HepG2 (cell line): Measurements from ENCODE around the gene JPH2. TPM values are rescaled to one million over a fixed set of nuclear protein-coding genes. Genes with fewer than 3 reads are reported as not detected.

Source experiments
- ATAC-seq: fragments of 200-7000 bp; cut with Tn5 transposase; 3 replicates; pipeline ENCODE4 v1.9.1; 2020; ENCODE audit warnings: mild to moderate bottlenecking, moderate library complexity
- BruUV-seq: library from RNA; stranded (reverse); fragments of 400-500 nt; replicated peaks from 2 replicates; lab custom pipeline; 2021; lab: Mats Ljungman, UMichigan
- CTCF ChIA-PET: fragments of 300-600 bp; formaldehyde crosslinking; extraction: SDS; loops from one replicate; lab custom pipeline; 2021; ENCODE audit warnings: low total read pairs, inconsistent platforms, low intra/inter-chr PET ratio; lab: Yijun Ruan, JAX
- POLR2A ChIA-PET: fragments of 350-600 bp; sonication (Branson Sonifier 250); formaldehyde crosslinking; loops from one replicate; lab custom pipeline; 2020; ENCODE audit warnings: antibody characterized with exemption, inconsistent platforms; lab: Yijun Ruan, JAX
- DNase-seq: peaks from one replicate; pipeline ENCODE4 v3.0.0-alpha.2; 2015; ENCODE audit warnings: low spot score
- FAIRE-seq: peaks from 3 replicates; lab custom pipeline; 2011; peaks lifted over from hg19 to GRCh38; lab: Jason Lieb, UNC
- H2AFZ ChIP-seq: one replicate; pipeline ENCODE4 v1.6.1; 2011; ENCODE audit warnings: low read length, inconsistent platforms
- H3K27ac ChIP-seq: fragments of 300-600 bp; 3 replicates; pipeline ENCODE4 v1.8.0; 2011; ENCODE audit warnings: mixed run types, mild to moderate bottlenecking, mixed read lengths, low read length, inconsistent platforms; ENCODE audit not compliant: insufficient read depth; ENCODE audit errors: extremely low read length
- H3K27me3 ChIP-seq, 2 experiments: fragments of 200-600 bp in 1 of 2; 2 replicates in 1 of 2; 3 replicates in 1 of 2; pipeline versions ENCODE4 v1.6.0 to v1.8.0; 2011; ENCODE audit warnings: low read length in 2 of 2, mild to moderate bottlenecking in 2 of 2, moderate library complexity in 2 of 2, inconsistent platforms in 1 of 2; ENCODE audit not compliant: insufficient read depth in 2 of 2, control insufficient read depth in 1 of 2
- H3K36me3 ChIP-seq, 2 experiments: fragments of 200-600 bp in 1 of 2; replicated peaks in 1 of 2; 2 replicates in 1 of 2; 3 replicates in 1 of 2; pipeline versions ENCODE4 v1.5.1 to v1.8.0; 2011; ENCODE audit warnings: low read length in 2 of 2, inconsistent platforms in 1 of 2; ENCODE audit not compliant: insufficient read depth in 2 of 2, control insufficient read depth in 1 of 2
- H3K4me1 ChIP-seq: 2 replicates; pipeline ENCODE4 v1.5.1; 2012; ENCODE audit warnings: low read length, inconsistent platforms; ENCODE audit not compliant: insufficient read depth
- H3K4me2 ChIP-seq: 2 replicates; pipeline ENCODE4 v1.6.0; 2011; ENCODE audit warnings: low read depth, low read length, inconsistent platforms
- H3K4me3 ChIP-seq, 3 experiments: fragments of 200-600 bp in 1 of 3; sonication (generic), shearing (Covaris generic) in 1 of 3; replicated peaks in 1 of 3; 2 replicates each; pipeline ENCODE4 v1.5.1; 2011 to 2016; ENCODE audit warnings: low read length in 3 of 3, inconsistent platforms in 2 of 3, low read depth in 2 of 3, mild to moderate bottlenecking in 2 of 3, control low read depth in 1 of 3, mixed read lengths in 1 of 3; ENCODE audit not compliant: insufficient read depth in 1 of 3
- H3K79me2 ChIP-seq: one replicate; pipeline ENCODE4 v1.6.1; 2011; ENCODE audit warnings: low read length, inconsistent platforms; ENCODE audit not compliant: insufficient read depth
- H3K9ac ChIP-seq: 2 replicates; pipeline ENCODE4 v1.6.0; 2011; ENCODE audit warnings: mild to moderate bottlenecking, low read depth, low read length, inconsistent platforms; ENCODE audit not compliant: insufficient read depth
- H3K9me3 ChIP-seq: 2 replicates; pipeline ENCODE4 v1.5.1; 2012; ENCODE audit warnings: mild to moderate bottlenecking, low read length
- H4K20me1 ChIP-seq: 2 replicates; pipeline ENCODE4 v1.6.0; 2011; ENCODE audit warnings: inconsistent platforms, mild to moderate bottlenecking, low read length, moderate library complexity; ENCODE audit not compliant: insufficient read depth
- MTERF4 ChIP-seq: sonication (generic); formaldehyde crosslinking; IDR thresholded peaks from 2 replicates; pipeline ENCODE4 v1.8.0; 2023; ENCODE audit warnings: mild to moderate bottlenecking, missing genetic modification reagents
- ZNF331 ChIP-seq: sonication (generic); formaldehyde crosslinking; IDR thresholded peaks from 2 replicates; pipeline ENCODE4 v1.4.0; 2020; ENCODE audit warnings: missing genetic modification reagents
- ZNF367 ChIP-seq: sonication (generic); formaldehyde crosslinking; IDR thresholded peaks from 2 replicates; pipeline ENCODE4 v1.4.0; 2020; ENCODE audit warnings: missing genetic modification reagents, borderline replicate concordance
- WGBS: methylation state at CpG from one replicate; pipeline ENCODE4 v1.1.6; 2017; ENCODE audit warnings: low lambda C conversion rate; 5-methylcytosine and 5-hydroxymethylcytosine counted together
- in situ Hi-C: cut with HindIII; loops from 2 replicates; pipeline ENCODE4 v1.10.0; 2017; ENCODE audit warnings: low pct_unique_long_range_greater_than_20kb; ENCODE audit not compliant: extremely low pct_ligation_motif_present
- intact Hi-C: fragments of 100-400 bp; cut with micrococcal nuclease; formaldehyde crosslinking; loops from one replicate; pipeline ENCODE4 v1.10.0; 2022; ENCODE audit not compliant: unreplicated experiment
- polyA plus RNA-seq, 8 experiments: library from polyadenylated mRNA; depleted of rRNA in 3 of 8; stranded (reverse) in 7 of 8; unstranded in 1 of 8; fragments of >200 nt; fragmentation: Illumina TruSeq in 4 of 8; extraction: Trizol in 4 of 8; gene quantifications; 2 replicates each; pipeline versions ENCODE4 v1.2.1 to v1.2.3, GENCODE V29; 2011 to 2016; ENCODE audit warnings: low read depth in 4 of 8, missing spikeins in 1 of 8, mixed read lengths in 1 of 8; ENCODE audit not compliant: insufficient read depth in 1 of 8
- total RNA-seq, 5 experiments: library from RNA; depleted of rRNA; stranded (reverse); fragments of >200 nt; fragmentation: Illumina TruSeq; extraction: Trizol; gene quantifications; 2 replicates each; pipeline ENCODE4 v1.2.3, GENCODE V29; 2016; ENCODE audit warnings: low read depth in 1 of 5

Gene JPH2
- total and polyA plus RNA-seq, 2 of the 13 experiments (the other 11 are each of a cell fraction or from before 2014, with no cell fraction given): 0.42 TPM; not detected in 1

GRCh38 chr20:44071526-44072111 is 115.4 kb downstream of the JPH2 start:
- Histone ChIP-seq H4K20me1 (no peaks in the 10 kb centered on the region), H3K4me2 (no peak overlapping the region), H2AFZ (no peak overlapping the region)
- TF ChIP-seq MTERF4 (CRISPR knock-in tag) (no peak), ZNF331 (CRISPR knock-in tag) (no peak)
- TF ChIP-seq, all 625 proteins: peak for 0
- Histone ChIP-seq H3K79me2 (no peaks in the 10 kb centered on the region), H3K36me3 (no peaks in the 10 kb centered on the region), H3K4me3 (no peak overlapping the region), H3K9ac (no peak overlapping the region), H3K27me3 (peaks cover 39 to 95% of the 10 kb centered on the region in 2 experiments; a peak in 4 of 5 replicates), H3K4me1 (no peaks in the 10 kb centered on the region), H3K27ac (no peak overlapping the region), H3K9me3 (no peaks in the 10 kb centered on the region)
- ChIA-PET CTCF (no interaction called here), POLR2A (no interaction called here)
- DNase-seq (no peak), ATAC-seq (no peak), FAIRE-seq (no peak)
- 56% methylated on average over 10 of the region's 11 CpGs for WGBS
- in situ Hi-C loops (no loop called here), intact Hi-C loops (no loop called here)
- BruUV-seq: no TSS peak

GRCh38 chr20:44071057-44071456 is 115.9 kb downstream of the JPH2 start:
- DNase-seq (no peak), FAIRE-seq (no peak), ATAC-seq (no peak)
- Histone ChIP-seq H3K4me3 (no peak overlapping the region), H3K79me2 (no peaks in the 10 kb centered on the region), H3K9ac (no peak overlapping the region), H2AFZ (no peak overlapping the region), H3K27me3 (peaks cover 39 to 96% of the 10 kb centered on the region in 2 experiments; a peak in 4 of 5 replicates), H3K27ac (no peak overlapping the region), H3K4me1 (no peaks in the 10 kb centered on the region), H3K4me2 (no peak overlapping the region), H4K20me1 (no peaks in the 10 kb centered on the region), H3K9me3 (no peaks in the 10 kb centered on the region), H3K36me3 (no peaks in the 10 kb centered on the region)
- CTCF ChIA-PET: no interaction called here
- no peak for TF ChIP-seq ZNF367 (CRISPR knock-in tag)
- in situ Hi-C loops (no loop called here), intact Hi-C loops (no loop called here)
- WGBS: 35% methylated on average over 10 of the region's 10 CpGs
- BruUV-seq: no TSS peak
- POLR2A ChIA-PET: no interaction called here
